EH (cell line): ENCODE results near the gene HSD17B13.
"Not testable (repeated sequence)": the region's sequence is repeated elsewhere in the genome, so short reads cannot be mapped to it uniquely, and the experiment has no call there.

Source experiments
- DNase-seq: peaks from one replicate; pipeline ENCODE4 v3.0.0-alpha.2; 2015; ENCODE audit warnings: low read depth

Gene HSD17B13

DNA sequence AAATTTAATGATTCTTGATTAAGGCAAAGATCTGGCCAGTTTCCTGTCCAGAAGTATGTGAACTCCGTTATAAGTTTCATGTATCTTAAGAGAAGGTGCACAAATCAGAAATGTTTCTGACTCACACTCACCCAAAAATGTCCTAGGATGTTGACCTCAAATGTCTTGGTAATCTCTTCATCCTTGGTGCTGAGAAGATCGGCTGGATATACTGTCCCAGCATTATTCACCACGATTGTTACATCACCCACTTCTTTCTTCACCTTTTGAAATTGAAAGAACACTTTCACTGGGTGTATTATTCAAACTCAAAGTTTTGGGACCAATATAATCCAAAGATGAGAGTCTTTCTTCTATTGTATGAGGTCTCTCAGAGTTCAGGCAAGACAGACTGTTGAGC, 5.7 kb downstream of the HSD17B13 start:
- no peak for DNase-seq

DNA sequence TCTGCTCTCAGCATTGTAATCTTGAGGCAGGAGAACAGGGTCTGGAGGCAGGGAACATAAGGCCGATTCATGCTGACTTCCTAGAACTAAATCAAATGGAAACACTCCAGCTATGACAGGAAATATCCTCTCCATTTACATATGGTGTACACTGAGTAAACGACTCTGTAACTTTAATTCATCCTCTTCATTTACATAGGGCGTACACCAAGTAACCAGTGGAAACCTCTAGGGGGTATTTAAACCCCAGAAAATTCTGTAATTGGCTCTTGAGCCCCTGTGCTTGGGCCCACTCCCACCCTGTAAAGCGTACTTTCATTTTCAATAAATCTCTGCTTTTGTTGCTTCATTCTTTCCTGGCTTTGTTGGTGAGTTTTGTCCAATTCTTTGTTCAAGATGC, 7.7 kb downstream of the HSD17B13 start:
- DNase-seq, result not testable (repeated sequence)

DNA sequence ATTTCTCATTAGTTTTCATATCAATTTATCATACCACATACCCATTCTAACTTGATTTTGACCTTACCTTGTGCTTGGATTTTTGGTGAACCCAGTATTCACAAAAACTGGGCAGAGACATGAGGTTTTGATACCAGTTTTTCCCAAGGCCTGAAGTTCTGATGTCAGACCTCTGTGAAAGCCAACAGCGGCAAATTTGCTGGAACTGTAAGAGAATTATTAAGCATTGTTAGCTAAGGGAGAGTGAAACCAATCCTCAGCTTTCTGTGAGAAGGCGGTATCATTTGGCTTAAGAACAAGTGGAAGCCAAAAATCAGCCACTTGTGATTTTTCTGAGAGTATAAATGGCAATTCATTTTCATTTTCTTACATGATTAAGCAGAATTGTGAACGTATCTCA, 8.9 kb downstream of the HSD17B13 start:
- no peak for DNase-seq

DNA sequence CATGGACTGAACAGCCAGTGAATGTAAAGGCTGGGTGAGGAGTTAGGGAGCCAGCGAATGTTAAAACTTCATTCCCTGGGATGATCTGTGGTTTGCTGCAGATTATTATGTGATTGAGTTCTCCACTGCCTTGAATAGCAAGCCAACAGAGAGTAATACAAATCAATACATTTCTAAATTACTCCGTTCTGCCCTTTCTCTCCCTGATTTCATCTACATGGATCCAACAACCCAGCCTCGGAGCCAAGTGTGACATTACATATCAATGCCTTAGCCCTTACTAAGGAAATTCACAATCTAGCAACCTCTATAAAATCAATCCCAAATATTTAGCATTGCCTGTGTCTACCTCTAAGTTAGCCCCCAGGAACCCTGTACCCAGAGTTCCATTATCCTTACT, 11.0 kb downstream of the HSD17B13 start:
- DNase-seq, result no peak

DNA sequence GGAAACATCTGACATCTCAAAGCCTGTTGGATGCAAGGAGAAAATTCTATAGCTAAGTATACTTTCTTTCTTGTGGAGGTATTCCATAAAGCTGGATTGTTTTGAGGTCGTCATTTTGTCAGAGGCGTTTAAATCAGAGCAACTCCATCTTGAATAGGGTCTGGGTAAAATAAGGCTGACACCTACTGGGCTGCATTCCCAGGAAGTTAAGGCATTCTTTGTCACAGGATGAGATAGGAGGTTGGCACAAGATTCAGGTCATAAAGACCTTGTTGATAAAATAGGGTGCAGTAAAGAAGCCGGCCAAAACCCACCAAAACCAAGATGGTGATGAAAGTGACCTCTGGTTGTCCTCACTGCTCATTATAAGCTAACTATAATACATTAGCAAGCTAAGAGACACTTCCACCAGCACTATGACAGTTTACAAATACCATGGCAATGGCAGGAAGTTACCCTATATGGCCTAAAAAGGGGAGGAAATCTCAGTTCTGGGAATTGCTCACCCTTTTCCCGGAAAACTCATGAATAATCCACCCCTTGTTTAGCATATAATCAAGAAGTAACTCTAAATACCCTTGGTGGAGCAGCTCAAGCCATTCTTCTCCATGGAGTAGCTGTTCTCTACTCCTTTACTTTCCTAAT, 11.9 kb downstream of the HSD17B13 start:
- DNase-seq, result peak; percentile 29

DNA sequence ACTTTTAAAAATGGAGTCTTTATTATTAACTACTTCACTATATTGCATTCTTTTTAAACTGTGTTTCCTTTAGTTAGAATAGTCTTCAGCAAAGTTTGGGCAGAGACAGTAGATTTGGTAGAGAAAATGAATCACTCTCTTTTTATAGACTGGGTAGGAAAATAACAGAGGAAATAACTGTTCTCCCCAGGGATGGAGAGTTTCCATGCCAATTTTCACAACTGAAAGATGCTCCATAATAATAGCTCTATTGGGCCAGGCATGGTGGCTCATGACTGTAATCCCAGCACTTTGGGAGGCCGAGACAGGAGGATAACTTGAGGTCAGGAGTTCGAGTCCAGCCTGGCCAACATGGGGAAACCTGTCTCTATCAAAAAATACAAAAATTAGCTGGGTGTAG, 13.1 kb downstream of the HSD17B13 start:
- DNase-seq, result peak; percentile 37

DNA sequence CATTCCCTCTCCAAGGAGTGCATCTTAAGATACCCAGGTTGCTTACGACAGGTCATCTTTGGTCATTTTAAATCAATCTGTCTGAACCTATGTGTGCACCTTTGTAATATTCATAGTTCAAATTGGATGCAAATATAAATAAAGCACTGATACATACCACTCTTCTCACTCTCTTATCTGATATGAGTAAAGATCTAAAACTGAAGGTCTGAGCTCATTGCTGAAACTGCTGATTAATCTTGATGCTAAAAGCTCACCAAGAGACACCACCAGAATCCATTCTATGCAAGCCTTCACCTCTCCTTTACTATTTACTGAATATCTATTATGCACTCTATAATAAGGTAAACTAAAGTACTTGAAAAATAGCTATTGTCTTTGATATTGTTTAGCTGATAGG, 16.6 kb downstream of the HSD17B13 start:
- no peak for DNase-seq

DNA sequence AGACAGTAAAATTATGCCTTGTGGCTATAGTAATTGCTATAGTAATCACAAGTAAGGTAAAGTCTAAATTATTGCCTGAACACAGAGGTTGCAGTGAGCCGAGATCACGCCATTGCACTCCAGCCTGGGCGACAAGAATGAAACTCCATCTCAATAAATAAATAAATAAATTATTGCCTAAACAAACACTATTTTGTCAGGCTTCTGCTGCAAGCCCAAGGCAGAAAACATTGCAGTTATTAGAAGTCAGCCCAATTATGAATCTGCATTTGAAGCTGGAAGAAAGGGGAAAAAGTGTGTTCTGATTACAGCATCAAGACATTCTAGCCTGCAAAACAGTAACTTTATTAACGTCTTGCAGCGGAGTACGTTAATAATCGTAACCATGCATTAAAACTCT, 17.1 kb downstream of the HSD17B13 start:
- no peak for DNase-seq

DNA sequence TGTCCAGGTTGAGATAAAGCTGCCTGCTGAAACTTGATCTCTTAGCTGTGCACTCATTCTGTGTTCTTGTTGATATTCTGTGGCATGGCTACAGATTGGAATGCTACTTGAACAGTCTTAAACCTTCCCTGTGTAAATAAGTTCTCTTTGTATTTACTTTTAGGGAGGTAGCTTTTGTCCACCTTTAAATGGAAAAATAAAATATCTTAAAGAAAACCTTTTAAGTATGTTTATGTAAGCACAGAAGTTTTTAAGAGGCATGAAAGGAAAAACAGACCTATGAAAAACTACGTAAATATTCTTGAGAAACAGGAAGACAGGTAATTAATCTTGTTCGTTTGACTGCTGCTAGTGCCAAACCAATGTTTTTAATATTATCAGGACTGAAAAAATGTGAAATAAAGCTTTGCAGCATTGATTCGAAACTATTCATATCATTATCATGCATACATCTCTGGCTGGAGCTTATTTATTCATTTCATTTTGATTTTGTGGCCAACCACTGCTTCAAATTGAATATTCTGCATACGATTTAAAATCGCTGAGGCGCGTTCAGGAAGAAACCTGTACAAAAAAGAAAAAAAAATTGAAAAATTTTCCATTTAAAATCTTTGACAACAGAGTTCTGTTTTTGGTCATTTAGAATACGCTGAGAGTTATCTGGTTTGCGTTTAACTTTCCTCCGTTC, 17.8 kb downstream of the HSD17B13 start:
- no peak for DNase-seq

DNA sequence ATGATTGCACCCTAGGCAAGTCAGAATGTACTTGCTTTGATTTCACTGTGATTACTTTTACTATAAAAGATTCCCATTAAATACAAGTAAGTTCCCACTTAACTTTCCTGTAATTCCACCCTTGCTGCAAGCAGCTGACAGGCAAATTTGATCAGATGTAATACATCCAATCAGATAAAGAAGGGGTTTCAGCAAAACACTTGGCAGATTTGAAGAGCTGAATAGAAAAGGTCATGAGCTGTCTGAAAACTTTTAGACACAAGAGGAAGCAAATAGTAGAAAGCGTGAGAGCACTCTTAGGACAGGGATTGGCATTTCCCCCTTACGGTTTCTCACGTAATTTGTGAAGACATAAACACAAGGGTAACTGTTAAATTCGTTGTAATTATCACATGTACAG, 22.8 kb downstream of the HSD17B13 start:
- DNase-seq, result no peak

DNA sequence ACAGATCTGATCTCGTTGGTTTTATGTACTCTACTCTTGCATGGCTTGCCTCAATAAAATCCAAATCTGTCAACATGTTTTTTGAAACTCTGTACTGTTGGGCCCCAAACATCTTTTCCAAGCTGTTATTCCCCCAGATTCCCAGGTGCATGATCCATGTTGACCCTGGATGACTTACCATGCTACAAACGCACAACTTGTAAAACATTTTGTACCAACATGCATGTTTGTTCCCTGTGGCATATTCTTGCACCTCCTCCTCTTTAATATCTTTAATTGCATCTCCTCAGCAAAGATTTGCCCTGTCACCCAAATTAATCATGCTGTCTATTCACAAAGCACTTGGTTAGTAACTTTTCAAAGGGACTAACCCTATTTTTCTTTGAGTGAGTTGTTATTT, 24.3 kb downstream of the HSD17B13 start:
- DNase-seq, result no peak

DNA sequence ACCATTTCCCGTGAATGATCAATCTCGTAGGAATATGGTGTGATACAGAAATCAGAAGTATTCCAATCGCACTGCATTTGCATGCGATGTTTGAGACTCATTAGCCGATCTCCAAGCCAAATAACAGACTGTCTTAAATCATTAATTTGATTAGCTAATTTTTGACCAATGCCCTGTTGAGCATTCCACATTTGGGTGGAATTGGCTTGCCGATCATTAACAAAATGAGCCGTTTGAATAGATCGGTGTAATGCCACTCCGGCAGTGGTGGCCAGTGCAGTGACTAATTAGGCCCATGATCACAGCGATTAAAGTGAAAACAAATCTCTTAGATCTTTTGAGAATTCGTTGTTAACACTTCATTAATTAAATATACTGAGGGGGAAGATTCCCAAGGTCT, 27.8 kb downstream of the HSD17B13 start:
- DNase-seq, result not testable (repeated sequence)

DNA sequence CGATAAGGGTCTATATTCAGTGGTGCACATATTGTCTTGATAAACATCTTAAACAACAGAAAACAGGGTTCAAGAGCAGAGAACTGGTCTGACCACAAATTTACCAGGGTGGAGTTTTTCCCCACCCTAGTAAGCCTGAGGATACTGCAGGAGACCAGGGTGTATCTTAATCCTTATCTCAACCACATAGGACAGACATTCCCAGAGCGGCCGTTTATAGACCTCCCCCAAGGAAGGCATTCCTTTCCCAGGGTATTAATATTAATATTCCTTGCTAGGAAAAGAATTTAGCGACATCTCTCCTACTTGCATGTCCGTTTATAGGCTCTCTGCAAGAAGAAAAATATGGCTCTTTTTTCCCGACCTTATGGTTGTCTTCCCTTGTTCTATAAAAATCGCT, 28.8 kb downstream of the HSD17B13 start:
- DNase-seq, result not testable (repeated sequence)

DNA sequence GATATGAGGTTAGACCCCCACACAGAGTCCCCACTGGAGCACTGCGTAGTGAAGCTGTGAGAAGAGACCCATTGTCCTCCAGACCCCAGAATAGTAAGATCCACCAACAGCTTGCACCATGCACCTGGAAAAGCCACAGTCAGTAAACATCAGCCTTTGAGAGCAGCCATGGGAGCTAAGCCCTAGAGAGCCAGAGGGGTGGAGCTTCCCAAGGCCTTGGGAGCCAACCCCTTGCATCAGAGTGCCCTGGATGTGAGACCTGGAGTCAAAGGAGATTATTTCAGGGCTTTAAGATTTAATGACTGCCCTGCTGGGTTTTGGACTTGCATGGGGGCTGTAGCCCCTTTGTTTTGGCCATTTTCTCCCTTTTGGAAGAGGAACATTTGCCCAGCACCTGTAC, 35.7 kb downstream of the HSD17B13 start:
- DNase-seq, result no peak

DNA sequence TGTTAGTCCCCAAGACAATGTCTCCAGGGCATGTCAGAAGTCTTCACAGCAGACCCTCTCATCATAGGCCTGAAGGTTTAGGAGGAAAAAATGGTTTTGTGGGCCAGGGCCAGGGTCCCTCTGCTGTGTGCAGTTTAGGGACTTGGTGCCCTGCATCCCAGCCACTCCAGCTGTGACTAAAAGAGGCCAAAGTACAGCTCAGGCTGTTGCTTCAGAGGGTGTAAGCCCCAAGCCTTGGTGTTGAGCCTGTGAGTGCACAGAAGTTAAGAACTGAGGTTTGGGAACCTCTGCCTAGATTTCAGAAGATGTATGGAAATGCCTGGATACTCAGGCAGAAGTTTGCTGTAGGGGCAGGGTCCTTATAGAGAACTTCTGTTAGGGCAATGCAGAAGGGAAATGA, 38.4 kb downstream of the HSD17B13 start:
- DNase-seq, result not testable (repeated sequence)

DNA sequence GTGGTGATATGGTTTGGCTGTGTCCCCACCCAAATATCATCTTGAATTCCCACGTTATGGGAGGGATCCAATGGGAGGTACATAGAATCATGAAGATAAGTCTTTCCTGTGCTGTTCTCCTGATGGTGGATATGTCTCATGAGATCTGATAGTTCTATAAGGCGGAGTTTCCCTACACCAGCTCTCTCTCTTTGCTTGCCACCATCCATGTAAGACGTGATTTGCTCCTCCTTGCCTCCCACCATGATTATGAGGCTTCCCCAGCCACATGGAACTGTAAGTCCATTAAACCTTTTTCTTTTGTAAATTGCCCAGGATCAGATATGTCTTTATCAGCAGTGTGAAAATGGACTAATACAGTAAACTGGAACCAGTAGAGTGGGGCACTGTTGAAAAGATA, 39.5 kb downstream of the HSD17B13 start:
- no peak for DNase-seq

DNA sequence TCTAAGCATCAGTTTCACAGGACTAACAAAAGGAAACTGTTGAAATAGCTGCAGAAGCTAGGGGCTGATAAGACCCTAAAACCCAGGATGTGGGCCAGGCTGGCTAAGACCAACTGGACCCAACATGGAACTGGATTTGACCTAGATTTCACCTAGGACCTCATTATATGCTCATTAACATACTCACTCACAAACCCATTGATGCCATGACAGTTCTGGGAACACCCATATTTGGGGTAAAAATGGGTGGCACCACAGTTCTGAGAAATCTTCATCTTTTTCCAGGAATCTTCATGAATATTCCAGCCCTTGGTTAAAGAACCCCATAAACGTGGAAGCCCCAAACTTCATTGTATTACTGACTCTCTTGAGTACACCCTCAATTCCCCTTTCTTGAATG, 41.1 kb downstream of the HSD17B13 start:
- no peak for DNase-seq

DNA sequence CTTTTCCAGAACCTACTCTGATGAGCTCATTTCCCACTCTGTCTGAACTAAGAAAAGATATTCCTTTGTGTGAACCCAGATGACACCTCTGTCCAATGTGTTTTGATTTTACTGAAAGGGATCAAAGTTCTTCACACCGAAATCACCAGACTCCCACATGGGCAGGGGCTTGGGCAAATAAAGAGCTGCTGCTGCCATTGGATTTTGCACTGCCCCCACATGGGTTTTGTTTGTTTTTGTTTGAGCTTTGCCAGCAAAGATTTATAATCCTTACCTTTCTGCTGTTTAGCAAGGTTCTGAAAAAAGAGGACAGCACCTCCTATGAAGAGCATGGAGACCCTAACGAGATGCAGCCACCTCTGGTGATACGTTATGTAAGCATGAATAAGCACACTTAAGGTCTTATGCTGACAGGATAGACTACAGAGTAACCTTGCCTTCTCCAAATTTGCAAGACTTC, 44.3 kb downstream of the HSD17B13 start:
- DNase-seq, result no peak

DNA sequence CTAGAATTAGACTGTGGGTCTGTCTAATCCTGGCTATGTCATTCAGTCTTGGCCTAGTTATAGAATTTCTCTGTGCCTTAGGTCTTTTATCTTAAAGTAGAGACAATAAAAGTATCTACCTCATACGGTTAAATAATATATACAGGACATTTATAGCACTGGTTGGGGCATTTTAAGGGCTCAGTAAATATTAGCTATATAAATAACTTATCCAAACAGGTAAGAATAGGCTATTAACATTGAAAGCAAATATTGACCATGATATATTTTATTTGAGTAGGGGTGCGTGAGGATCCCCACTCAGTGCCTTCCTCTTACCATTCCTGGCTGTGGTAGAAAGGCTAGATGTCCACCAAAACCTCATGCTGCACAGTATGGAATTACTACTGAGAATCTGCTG, 47.4 kb downstream of the HSD17B13 start:
- DNase-seq, result no peak

DNA sequence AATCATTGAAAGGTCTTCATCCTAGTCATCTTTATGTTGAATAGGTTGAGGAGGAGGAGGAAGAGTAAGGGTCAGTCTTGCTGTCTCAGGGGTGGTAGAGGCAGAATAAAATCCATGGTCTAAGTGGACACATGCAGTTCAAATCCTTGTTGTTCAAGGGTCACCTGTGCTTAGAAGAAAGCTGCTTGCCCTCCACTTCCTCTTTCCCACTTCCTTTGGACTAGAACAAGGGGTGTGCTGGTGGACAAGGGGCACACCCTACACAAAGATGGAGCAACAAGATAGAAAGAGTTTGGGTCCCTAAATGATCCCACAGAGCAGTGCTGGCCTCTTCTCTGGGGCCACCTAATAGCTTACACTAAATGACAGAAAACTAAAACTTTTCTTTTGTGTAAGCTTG, 47.9 kb downstream of the HSD17B13 start:
- no peak for DNase-seq

DNA sequence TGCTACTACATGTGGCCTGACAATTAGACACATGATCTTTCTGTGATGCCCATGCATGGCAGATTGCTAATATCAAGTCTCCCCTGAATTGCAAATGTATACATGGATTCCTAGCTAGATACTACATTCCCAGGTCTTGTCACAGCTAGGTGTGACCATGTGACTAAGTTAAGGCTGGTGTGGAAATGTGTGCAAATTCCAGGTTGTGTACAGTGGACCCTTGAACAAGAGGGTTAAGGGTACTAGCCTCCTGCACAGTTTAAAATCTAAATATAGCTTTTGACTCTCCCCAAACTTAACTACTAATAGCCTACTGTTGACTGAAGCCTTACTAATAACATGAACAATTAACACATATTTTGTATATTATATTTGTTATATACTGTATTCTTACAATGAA, 48.4 kb downstream of the HSD17B13 start:
- DNase-seq, result no peak

DNA sequence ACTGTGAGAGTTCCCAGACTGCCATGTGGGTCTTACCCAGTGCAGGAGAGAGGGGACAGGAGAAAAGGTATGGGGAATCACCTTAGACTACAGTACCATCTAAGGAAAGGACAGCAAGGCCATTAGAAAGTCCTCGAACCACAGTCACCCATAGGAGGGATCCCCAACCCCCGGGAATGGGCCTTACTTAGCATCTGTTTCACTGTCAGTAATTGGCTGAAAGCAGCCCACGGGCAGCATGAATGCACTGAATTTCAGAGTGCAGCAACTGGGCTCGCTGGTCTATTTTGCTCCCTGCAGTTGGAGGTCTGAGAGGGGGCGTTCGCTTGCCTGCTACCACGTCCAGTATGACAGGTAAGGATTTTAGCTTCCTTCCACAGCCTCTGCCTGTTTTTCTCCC, 51.9 kb downstream of the HSD17B13 start:
- DNase-seq, result no peak

DNA sequence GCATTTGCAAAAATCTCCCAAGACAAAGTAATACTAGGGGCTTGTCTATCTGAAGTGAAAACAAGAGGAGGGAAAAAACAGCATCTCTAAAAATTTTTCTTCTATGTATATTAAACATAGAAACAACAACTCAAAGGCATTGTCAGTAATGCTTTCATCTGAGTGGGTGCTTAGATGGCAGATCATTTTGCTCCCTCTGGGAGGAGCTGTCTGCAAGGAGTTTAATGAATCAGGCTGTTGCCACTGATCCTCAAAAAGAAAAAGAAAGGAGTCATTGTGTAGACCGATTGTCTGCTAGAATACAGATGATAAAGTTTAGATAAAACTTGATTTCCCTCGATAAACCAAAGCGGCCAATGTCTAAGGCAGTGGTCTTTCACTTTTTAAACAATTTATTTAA, 52.5 kb downstream of the HSD17B13 start:
- peak; percentile 46 for DNase-seq

DNA sequence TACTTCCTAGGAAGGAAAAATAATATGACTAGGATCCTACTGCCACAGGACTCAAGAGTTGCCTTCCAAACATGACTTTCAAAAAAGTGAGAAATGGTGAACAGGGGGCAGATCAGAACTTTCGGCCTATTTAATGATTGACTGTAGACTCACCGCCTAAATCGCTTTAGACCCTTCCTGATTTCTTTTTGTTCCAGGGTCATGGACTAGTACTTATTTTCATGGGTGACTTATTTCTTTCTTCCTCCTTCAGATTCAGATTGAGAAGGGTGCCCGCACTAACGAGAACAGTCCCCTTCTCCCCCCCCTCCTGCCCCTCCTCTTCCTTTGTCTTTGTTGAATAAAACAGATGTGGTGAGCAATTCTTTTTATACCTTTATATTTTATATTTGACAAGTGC, 54.3 kb downstream of the HSD17B13 start:
- no peak for DNase-seq
